Measurements from ENCODE around the gene SH2D2A.

DNA sequence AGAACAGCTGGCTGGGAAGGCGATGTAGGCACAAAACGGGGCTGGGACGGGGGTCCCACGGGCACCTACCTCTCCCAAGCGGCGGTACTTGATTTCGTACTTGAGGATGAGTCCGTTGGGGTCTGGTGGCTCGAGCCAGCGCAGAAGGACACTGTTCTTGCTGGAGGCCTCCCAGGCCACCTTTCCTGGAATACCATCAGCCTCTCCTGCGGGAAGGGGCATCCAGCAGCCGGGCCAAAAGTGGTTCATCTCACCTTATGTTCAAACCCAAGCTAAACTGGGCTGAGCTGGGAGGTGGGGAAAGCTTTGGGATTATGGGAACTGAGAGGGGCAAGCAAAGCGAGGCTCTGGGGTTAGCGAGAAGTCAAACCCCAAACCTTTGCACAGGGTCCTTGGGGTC, 28.0 kb upstream of the SH2D2A start:
- TF ChIP-seq, protein P1, sequence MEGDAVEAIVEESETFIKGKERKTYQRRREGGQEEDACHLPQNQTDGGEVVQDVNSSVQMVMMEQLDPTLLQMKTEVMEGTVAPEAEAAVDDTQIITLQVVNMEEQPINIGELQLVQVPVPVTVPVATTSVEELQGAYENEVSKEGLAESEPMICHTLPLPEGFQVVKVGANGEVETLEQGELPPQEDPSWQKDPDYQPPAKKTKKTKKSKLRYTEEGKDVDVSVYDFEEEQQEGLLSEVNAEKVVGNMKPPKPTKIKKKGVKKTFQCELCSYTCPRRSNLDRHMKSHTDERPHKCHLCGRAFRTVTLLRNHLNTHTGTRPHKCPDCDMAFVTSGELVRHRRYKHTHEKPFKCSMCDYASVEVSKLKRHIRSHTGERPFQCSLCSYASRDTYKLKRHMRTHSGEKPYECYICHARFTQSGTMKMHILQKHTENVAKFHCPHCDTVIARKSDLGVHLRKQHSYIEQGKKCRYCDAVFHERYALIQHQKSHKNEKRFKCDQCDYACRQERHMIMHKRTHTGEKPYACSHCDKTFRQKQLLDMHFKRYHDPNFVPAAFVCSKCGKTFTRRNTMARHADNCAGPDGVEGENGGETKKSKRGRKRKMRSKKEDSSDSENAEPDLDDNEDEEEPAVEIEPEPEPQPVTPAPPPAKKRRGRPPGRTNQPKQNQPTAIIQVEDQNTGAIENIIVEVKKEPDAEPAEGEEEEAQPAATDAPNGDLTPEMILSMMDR (IDR thresholded peaks at IDR 0.05; ENCODE audit: poor library complexity, severe bottlenecking), result no peak
- no peak for TF ChIP-seq TAF1 (IDR thresholded peaks at IDR 0.05; ENCODE audit: low read depth)
